HepG2 (cell line): ENCODE data around the gene SMYD4. TPM values are rescaled to one million over a fixed set of nuclear protein-coding genes. Genes with fewer than 3 reads are reported as not detected.

Source experiments
- GTF2F1 ChIP-seq: fragments of 150-350 bp; IDR thresholded peaks from 2 replicates; pipeline ENCODE4 v1.6.1; 2014; ENCODE audit warnings: low read length
- HDAC2 ChIP-seq: sonication (generic); formaldehyde crosslinking; IDR thresholded peaks from 2 replicates; pipeline ENCODE4 v1.4.0; 2020; ENCODE audit warnings: missing genetic modification reagents
- HES4 ChIP-seq: sonication (generic); formaldehyde crosslinking; IDR thresholded peaks from 2 replicates; pipeline ENCODE4 v1.9.0; 2021; ENCODE audit warnings: mild to moderate bottlenecking, missing genetic modification reagents, borderline replicate concordance
- HNRNPK ChIP-seq: fragments of 200-400 bp; formaldehyde crosslinking; IDR thresholded peaks from 2 replicates; pipeline ENCODE4 v1.6.1; 2018; ENCODE audit warnings: low read length, low read depth, moderate library complexity, mild to moderate bottlenecking; ENCODE audit not compliant: poor library complexity, severe bottlenecking
- KLF13 ChIP-seq: sonication (generic); formaldehyde crosslinking; IDR thresholded peaks from 2 replicates; pipeline ENCODE4 v1.4.0; 2020; ENCODE audit warnings: mild to moderate bottlenecking, missing genetic modification reagents
- RNF2 ChIP-seq: fragments of 450-650 bp; conservative IDR thresholded peaks from 2 replicates; pipeline ENCODE4 v1.6.1; 2016; ENCODE audit warnings: low read depth
- RXRB ChIP-seq: IDR thresholded peaks from 2 replicates; pipeline ENCODE4 v1.6.1; 2016; ENCODE audit warnings: borderline replicate concordance, missing genetic modification reagents, missing compliant biosample characterization
- SETDB1 ChIP-seq: sonication (generic); formaldehyde crosslinking; IDR thresholded peaks from 2 replicates; pipeline ENCODE4 v1.5.1; 2020; ENCODE audit warnings: missing genetic modification reagents, mild to moderate bottlenecking, borderline replicate concordance
- TCF7L2 ChIP-seq: IDR thresholded peaks from 2 replicates; pipeline ENCODE4 v1.6.1; 2011; ENCODE audit warnings: mild to moderate bottlenecking, low read depth, low read length, moderate library complexity
- ZNF460 ChIP-seq: sonication (generic); formaldehyde crosslinking; IDR thresholded peaks from 2 replicates; pipeline ENCODE4 v1.5.1; 2020; ENCODE audit warnings: missing genetic modification reagents, mild to moderate bottlenecking, borderline replicate concordance
- ZNF496 ChIP-seq: sonication (generic); formaldehyde crosslinking; IDR thresholded peaks from 2 replicates; pipeline ENCODE4 v1.8.1; 2023; ENCODE audit warnings: mild to moderate bottlenecking, moderate library complexity, missing genetic modification reagents; ENCODE audit not compliant: insufficient replicate concordance
- ZNF572 ChIP-seq: sonication (generic); formaldehyde crosslinking; IDR thresholded peaks from 2 replicates; pipeline ENCODE4 v1.5.1; 2020; ENCODE audit warnings: mild to moderate bottlenecking, missing genetic modification reagents
- polyA plus RNA-seq, 8 experiments: library from polyadenylated mRNA; depleted of rRNA in 3 of 8; stranded (reverse) in 7 of 8; unstranded in 1 of 8; fragments of >200 nt; fragmentation: Illumina TruSeq in 4 of 8; extraction: Trizol in 4 of 8; gene quantifications; 2 replicates each; pipeline versions ENCODE4 v1.2.1 to v1.2.3, GENCODE V29; 2011 to 2016; ENCODE audit warnings: low read depth in 4 of 8, missing spikeins in 1 of 8, mixed read lengths in 1 of 8; ENCODE audit not compliant: insufficient read depth in 1 of 8
- total RNA-seq, 5 experiments: library from RNA; depleted of rRNA; stranded (reverse); fragments of >200 nt; fragmentation: Illumina TruSeq; extraction: Trizol; gene quantifications; 2 replicates each; pipeline ENCODE4 v1.2.3, GENCODE V29; 2016; ENCODE audit warnings: low read depth in 1 of 5
- TF ChIP-seq, protein P1 (sequence below): sonication (generic); formaldehyde crosslinking; IDR thresholded peaks from 2 replicates; pipeline ENCODE4 v1.5.0; 2020; ENCODE audit warnings: mild to moderate bottlenecking, missing genetic modification reagents
- TF ChIP-seq, protein P2 (sequence below): sonication (generic); formaldehyde crosslinking; IDR thresholded peaks from 2 replicates; pipeline ENCODE4 v1.4.0; 2020; ENCODE audit warnings: missing genetic modification reagents
- TF ChIP-seq, protein P3 (sequence below): sonication (generic); formaldehyde crosslinking; IDR thresholded peaks from 2 replicates; pipeline ENCODE4 v1.4.0; 2020; ENCODE audit warnings: low read depth, mild to moderate bottlenecking, missing genetic modification reagents
- TF ChIP-seq, protein P4 (sequence below): sonication (generic); formaldehyde crosslinking; IDR thresholded peaks from 2 replicates; pipeline ENCODE4 v1.5.1; 2020; ENCODE audit warnings: missing genetic modification reagents, mild to moderate bottlenecking, borderline replicate concordance
- TF ChIP-seq, protein P5 (sequence below): sonication (generic); formaldehyde crosslinking; IDR thresholded peaks from 2 replicates; pipeline ENCODE4 v1.4.0; 2020; ENCODE audit warnings: missing genetic modification reagents
- TF ChIP-seq, protein P6 (sequence below): sonication (generic); formaldehyde crosslinking; IDR thresholded peaks from 2 replicates; pipeline ENCODE4 v1.4.0; 2020; ENCODE audit warnings: missing genetic modification reagents, mild to moderate bottlenecking, borderline replicate concordance

Gene SMYD4
- total and polyA plus RNA-seq, 2 of the 13 experiments (the other 11 are each of a cell fraction or from before 2014, with no cell fraction given), result 7.4 to 11.3 TPM

DNA sequence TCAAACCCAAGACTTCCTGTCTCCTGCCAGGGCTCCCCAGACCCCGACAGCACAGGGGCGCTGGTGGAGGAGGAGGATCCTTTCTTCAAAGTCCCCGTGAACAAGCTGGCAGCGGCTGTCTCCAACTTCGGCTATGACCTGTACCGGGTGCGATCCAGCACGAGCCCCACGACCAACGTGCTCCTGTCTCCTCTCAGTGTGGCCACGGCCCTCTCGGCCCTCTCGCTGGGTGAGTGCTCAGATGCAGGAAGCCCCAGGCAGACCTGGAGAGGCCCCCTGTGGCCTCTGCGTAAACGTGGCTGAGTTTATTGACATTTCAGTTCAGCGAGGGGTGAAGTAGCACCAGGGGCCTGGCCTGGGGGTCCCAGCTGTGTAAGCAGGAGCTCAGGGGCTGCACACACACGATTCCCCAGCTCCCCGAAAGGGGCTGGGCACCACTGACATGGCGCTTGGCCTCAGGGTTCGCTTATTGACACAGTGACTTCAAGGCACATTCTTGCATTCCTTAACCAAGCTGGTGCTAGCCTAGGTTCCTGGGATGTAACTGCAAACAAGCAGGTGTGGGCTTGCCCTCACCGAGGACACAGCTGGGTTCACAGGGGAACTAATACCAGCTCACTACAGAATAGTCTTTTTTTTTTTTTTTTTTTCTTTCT is 59.8 kb downstream of the SMYD4 start (continued):
- TF ChIP-seq, protein P1, sequence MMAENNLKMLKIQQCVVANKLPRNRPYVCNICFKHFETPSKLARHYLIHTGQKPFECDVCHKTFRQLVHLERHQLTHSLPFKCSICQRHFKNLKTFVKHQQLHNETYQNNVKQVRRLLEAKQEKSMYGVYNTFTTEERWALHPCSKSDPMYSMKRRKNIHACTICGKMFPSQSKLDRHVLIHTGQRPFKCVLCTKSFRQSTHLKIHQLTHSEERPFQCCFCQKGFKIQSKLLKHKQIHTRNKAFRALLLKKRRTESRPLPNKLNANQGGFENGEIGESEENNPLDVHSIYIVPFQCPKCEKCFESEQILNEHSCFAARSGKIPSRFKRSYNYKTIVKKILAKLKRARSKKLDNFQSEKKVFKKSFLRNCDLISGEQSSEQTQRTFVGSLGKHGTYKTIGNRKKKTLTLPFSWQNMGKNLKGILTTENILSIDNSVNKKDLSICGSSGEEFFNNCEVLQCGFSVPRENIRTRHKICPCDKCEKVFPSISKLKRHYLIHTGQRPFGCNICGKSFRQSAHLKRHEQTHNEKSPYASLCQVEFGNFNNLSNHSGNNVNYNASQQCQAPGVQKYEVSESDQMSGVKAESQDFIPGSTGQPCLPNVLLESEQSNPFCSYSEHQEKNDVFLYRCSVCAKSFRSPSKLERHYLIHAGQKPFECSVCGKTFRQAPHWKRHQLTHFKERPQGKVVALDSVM (CRISPR knock-in tag), result 0 out of 2 replicates have a peak, but pooled peaks have one; percentile 10
- TF ChIP-seq, protein P2, sequence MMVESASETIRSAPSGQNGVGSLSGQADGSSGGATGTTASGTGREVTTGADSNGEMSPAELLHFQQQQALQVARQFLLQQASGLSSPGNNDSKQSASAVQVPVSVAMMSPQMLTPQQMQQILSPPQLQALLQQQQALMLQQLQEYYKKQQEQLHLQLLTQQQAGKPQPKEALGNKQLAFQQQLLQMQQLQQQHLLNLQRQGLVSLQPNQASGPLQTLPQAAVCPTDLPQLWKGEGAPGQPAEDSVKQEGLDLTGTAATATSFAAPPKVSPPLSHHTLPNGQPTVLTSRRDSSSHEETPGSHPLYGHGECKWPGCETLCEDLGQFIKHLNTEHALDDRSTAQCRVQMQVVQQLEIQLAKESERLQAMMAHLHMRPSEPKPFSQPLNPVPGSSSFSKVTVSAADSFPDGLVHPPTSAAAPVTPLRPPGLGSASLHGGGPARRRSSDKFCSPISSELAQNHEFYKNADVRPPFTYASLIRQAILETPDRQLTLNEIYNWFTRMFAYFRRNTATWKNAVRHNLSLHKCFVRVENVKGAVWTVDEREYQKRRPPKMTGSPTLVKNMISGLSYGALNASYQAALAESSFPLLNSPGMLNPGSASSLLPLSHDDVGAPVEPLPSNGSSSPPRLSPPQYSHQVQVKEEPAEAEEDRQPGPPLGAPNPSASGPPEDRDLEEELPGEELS, result peak; percentile 40; the same call in 1 of the 2 replicates
- TF ChIP-seq RXRB (CRISPR knock-in tag) (peak; percentile 56), HES4 (no peak), ZNF460 (CRISPR knock-in tag) (no peak), KLF13 (CRISPR knock-in tag) (no peak), HNRNPK (no peak), RNF2 (no peak), TCF7L2 (no peak), SETDB1 (CRISPR knock-in tag) (no peak), GTF2F1 (no peak), ZNF572 (no peak), ZNF496 (no peak), HDAC2 (peak; percentile 73)
- TF ChIP-seq, protein P3, sequence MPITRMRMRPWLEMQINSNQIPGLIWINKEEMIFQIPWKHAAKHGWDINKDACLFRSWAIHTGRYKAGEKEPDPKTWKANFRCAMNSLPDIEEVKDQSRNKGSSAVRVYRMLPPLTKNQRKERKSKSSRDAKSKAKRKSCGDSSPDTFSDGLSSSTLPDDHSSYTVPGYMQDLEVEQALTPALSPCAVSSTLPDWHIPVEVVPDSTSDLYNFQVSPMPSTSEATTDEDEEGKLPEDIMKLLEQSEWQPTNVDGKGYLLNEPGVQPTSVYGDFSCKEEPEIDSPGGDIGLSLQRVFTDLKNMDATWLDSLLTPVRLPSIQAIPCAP, result no peak
- TF ChIP-seq, protein P4, sequence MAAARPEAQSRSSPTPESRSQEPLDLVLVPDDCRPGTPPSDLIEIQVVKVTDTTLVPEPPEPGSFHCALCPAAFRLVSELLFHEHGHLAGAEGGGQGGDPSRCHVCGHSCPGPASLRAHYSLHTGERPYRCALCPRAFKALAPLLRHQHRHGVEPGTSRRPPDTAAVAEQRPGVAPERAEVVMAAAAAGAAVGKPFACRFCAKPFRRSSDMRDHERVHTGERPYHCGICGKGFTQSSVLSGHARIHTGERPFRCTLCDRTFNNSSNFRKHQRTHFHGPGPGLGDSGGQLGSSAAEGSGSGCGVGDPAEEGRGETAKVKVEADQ, result no peak
- TF ChIP-seq, protein P5, sequence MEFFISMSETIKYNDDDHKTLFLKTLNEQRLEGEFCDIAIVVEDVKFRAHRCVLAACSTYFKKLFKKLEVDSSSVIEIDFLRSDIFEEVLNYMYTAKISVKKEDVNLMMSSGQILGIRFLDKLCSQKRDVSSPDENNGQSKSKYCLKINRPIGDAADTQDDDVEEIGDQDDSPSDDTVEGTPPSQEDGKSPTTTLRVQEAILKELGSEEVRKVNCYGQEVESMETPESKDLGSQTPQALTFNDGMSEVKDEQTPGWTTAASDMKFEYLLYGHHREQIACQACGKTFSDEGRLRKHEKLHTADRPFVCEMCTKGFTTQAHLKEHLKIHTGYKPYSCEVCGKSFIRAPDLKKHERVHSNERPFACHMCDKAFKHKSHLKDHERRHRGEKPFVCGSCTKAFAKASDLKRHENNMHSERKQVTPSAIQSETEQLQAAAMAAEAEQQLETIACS (CRISPR knock-in tag), result no peak
- TF ChIP-seq, protein P6, sequence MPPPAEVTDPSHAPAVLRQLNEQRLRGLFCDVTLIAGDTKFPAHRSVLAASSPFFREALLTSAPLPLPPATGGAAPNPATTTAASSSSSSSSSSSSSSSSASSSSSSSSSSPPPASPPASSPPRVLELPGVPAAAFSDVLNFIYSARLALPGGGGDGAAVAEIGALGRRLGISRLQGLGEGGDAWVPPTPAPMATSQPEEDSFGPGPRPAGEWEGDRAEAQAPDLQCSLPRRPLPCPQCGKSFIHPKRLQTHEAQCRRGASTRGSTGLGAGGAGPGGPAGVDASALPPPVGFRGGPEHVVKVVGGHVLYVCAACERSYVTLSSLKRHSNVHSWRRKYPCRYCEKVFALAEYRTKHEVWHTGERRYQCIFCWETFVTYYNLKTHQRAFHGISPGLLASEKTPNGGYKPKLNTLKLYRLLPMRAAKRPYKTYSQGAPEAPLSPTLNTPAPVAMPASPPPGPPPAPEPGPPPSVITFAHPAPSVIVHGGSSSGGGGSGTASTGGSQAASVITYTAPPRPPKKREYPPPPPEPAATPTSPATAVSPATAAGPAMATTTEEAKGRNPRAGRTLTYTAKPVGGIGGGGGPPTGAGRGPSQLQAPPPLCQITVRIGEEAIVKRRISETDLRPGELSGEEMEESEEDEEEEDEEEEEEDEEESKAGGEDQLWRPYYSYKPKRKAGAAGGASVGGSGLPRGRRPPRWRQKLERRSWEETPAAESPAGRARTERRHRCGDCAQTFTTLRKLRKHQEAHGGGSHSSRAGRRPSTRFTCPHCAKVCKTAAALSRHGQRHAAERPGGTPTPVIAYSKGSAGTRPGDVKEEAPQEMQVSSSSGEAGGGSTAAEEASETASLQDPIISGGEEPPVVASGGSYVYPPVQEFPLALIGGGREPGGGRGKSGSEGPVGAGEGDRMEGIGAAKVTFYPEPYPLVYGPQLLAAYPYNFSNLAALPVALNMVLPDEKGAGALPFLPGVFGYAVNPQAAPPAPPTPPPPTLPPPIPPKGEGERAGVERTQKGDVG (CRISPR knock-in tag), result peak; percentile 96; the same call in 1 of the 2 replicates
